Duodenal mucosa (tissue), 2 donors: ENCODE data around the gene FARP1.

Experiments
- H3K27ac ChIP-seq: one replicate; pipeline ENCODE4 v1.7.0; 2013; ENCODE audit warnings: low read depth, low read length
- H3K27me3 ChIP-seq, 2 donors: one replicate each; pipeline ENCODE4 v1.7.0; 2013; ENCODE audit warnings: low read length in 2 of 2, control low read depth in 1 of 2; ENCODE audit not compliant: insufficient read depth in 2 of 2, control insufficient read depth in 1 of 2
- H3K36me3 ChIP-seq, 2 donors: one replicate each; pipeline ENCODE4 v1.7.0; 2013; ENCODE audit warnings: low read length in 2 of 2, control low read depth in 1 of 2; ENCODE audit not compliant: insufficient read depth in 2 of 2, control insufficient read depth in 1 of 2
- H3K4me1 ChIP-seq, 2 donors: one replicate each; pipeline ENCODE4 v1.7.0; 2013; ENCODE audit warnings: low read length in 2 of 2, control low read depth in 1 of 2; ENCODE audit not compliant: insufficient read depth in 2 of 2, control insufficient read depth in 1 of 2
- H3K4me3 ChIP-seq, 2 donors: one replicate each; pipeline ENCODE4 v1.7.0; 2013; ENCODE audit warnings: low read length in 2 of 2, low read depth in 1 of 2
- H3K9ac ChIP-seq, 2 donors: one replicate each; pipeline ENCODE4 v1.7.0; 2013; ENCODE audit warnings: low read length in 2 of 2, low read depth in 1 of 2
- H3K9me3 ChIP-seq, 2 donors: one replicate each; pipeline ENCODE4 v1.7.0; 2013; ENCODE audit warnings: low read length in 2 of 2, control low read depth in 1 of 2; ENCODE audit not compliant: control insufficient read depth in 1 of 2

Gene FARP1

GRCh38 chr13:98134901-98135300 lies 8.0 kb upstream of the FARP1 start:
- Histone ChIP-seq H3K4me1 (no peaks in the 10 kb centered on the region), H3K27ac (no peak overlapping the region), H3K9me3 (no peaks in the 10 kb centered on the region), H3K4me3 (no peak overlapping the region), H3K36me3 (no peaks in the 10 kb centered on the region), H3K9ac (no peak overlapping the region), H3K27me3 (peaks cover 0 to 2% of the 10 kb centered on the region in 2 donors)

- H3K4me3 ChIP-seq, result no peak overlapping the region
- no peak overlapping the region for H3K27ac ChIP-seq
- no peaks in the 10 kb centered on the region for H3K9me3 ChIP-seq
- H3K4me1 ChIP-seq, result peaks cover 7 to 9% of the 10 kb centered on the region in 2 donors
- no peak overlapping the region for H3K9ac ChIP-seq
- H3K36me3 ChIP-seq, result no peaks in the 10 kb centered on the region
- peaks cover 13 to 15% of the 10 kb centered on the region in 2 donors for H3K27me3 ChIP-seq
Observed at GRCh38 chr13:98141091-98141490, 1.8 kb upstream of the FARP1 start.

- peaks cover 13 to 15% of the 10 kb centered on the region in 2 donors for H3K27me3 ChIP-seq
- H3K27ac ChIP-seq, result no peak overlapping the region
- H3K4me1 ChIP-seq, result peaks cover 9 to 11% of the 10 kb centered on the region in 2 donors
- no peaks in the 10 kb centered on the region for H3K9me3 ChIP-seq
- peak overlapping the region in 1 of 2 donors; percentile 47 for H3K9ac ChIP-seq
- peak overlapping the region; percentile 62 to 65 for H3K4me3 ChIP-seq
- H3K36me3 ChIP-seq, result no peaks in the 10 kb centered on the region
Observed at GRCh38 chr13:98141509-98142379, 1.1 kb upstream of the FARP1 start.

- Histone ChIP-seq H3K4me1 (peaks cover 9 to 11% of the 10 kb centered on the region in 2 donors), H3K27me3 (peaks cover 13 to 15% of the 10 kb centered on the region in 2 donors), H3K27ac (peak overlapping the region; percentile 32), H3K4me3 (peak overlapping the region in 1 of 2 donors; percentile 61), H3K9ac (no peak overlapping the region), H3K36me3 (no peaks in the 10 kb centered on the region), H3K9me3 (no peaks in the 10 kb centered on the region)
Observed at GRCh38 chr13:98143157-98143553, 261 bp downstream of the FARP1 start.

GRCh38 chr13:98143601-98144026 lies 720 bp downstream of the FARP1 start:
- Histone ChIP-seq H3K27me3 (peaks cover 13 to 15% of the 10 kb centered on the region in 2 donors), H3K9me3 (no peaks in the 10 kb centered on the region), H3K4me3 (peak overlapping the region; percentile 61 to 62), H3K9ac (peak overlapping the region; percentile 39 to 47), H3K36me3 (no peaks in the 10 kb centered on the region), H3K27ac (peak overlapping the region; percentile 32), H3K4me1 (peaks cover 9 to 11% of the 10 kb centered on the region in 2 donors)

- H3K9ac ChIP-seq, result peak overlapping the region; percentile 39 to 47
- H3K27ac ChIP-seq, result no peak overlapping the region
- peaks cover 9 to 11% of the 10 kb centered on the region in 2 donors for H3K4me1 ChIP-seq
- no peaks in the 10 kb centered on the region for H3K9me3 ChIP-seq
- H3K4me3 ChIP-seq, result peak overlapping the region; percentile 61 to 62
- no peaks in the 10 kb centered on the region for H3K36me3 ChIP-seq
- H3K27me3 ChIP-seq, result peaks cover 13 to 15% of the 10 kb centered on the region in 2 donors
Observed at GRCh38 chr13:98144027-98144741, 1.3 kb downstream of the FARP1 start.

- Histone ChIP-seq H3K27me3 (peaks cover 13 to 15% of the 10 kb centered on the region in 2 donors), H3K4me1 (peaks cover 9 to 11% of the 10 kb centered on the region in 2 donors), H3K9me3 (no peaks in the 10 kb centered on the region), H3K4me3 (peak overlapping the region; percentile 61 to 62), H3K36me3 (no peaks in the 10 kb centered on the region), H3K9ac (no peak overlapping the region), H3K27ac (no peak overlapping the region)
Observed at GRCh38 chr13:98144801-98145350, 2.0 kb downstream of the FARP1 start.

- H3K4me3 ChIP-seq, result no peak overlapping the region
- no peak overlapping the region for H3K9ac ChIP-seq
- no peaks in the 10 kb centered on the region for H3K9me3 ChIP-seq
- H3K27me3 ChIP-seq, result peaks cover 4 to 8% of the 10 kb centered on the region in 2 donors
- H3K27ac ChIP-seq, result no peak overlapping the region
- no peaks in the 10 kb centered on the region for H3K36me3 ChIP-seq
- peaks cover 5 to 11% of the 10 kb centered on the region in 2 donors for H3K4me1 ChIP-seq
Observed at GRCh38 chr13:98147521-98147920, 4.6 kb downstream of the FARP1 start.

- Histone ChIP-seq H3K4me3 (no peak overlapping the region), H3K9ac (no peak overlapping the region), H3K27ac (no peak overlapping the region), H3K36me3 (no peaks in the 10 kb centered on the region), H3K4me1 (peaks cover 0 to 4% of the 10 kb centered on the region in 2 donors), H3K27me3 (no peaks in the 10 kb centered on the region), H3K9me3 (no peaks in the 10 kb centered on the region)
Observed at GRCh38 chr13:98150832-98151479, 8.1 kb downstream of the FARP1 start.
